ENCODE data around the gene CYRIA.

DNA sequence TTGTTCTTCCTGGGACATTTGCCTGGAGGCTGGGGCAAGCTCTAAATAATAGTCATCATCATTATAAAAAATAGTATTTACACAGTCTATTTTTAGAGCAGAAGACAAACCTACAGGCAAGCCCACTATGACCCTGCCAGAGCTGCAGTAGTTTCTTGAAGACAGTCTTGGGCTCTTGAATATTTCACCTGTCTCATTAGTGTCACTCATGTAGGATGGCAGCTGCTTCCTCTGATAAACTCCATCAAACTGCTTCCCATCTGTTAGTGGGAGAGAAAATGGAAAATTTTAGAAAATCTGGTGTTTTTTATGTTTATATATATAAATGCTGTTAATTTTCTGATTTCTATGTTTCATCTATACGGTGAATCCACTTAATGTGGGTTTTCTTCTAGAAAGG is 8.5 kb upstream of the CYRIA start:
- TF ChIP-seq, protein P1, sequence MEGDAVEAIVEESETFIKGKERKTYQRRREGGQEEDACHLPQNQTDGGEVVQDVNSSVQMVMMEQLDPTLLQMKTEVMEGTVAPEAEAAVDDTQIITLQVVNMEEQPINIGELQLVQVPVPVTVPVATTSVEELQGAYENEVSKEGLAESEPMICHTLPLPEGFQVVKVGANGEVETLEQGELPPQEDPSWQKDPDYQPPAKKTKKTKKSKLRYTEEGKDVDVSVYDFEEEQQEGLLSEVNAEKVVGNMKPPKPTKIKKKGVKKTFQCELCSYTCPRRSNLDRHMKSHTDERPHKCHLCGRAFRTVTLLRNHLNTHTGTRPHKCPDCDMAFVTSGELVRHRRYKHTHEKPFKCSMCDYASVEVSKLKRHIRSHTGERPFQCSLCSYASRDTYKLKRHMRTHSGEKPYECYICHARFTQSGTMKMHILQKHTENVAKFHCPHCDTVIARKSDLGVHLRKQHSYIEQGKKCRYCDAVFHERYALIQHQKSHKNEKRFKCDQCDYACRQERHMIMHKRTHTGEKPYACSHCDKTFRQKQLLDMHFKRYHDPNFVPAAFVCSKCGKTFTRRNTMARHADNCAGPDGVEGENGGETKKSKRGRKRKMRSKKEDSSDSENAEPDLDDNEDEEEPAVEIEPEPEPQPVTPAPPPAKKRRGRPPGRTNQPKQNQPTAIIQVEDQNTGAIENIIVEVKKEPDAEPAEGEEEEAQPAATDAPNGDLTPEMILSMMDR (IDR thresholded peaks at IDR 0.05 in 4 of 5, conservative IDR thresholded peaks at IDR 0.05 in 1 of 5) = no peak
- no peak for TF ChIP-seq POLR2A (IDR thresholded peaks at IDR 0.05)
